Measurements from ENCODE around the gene KIRREL1.

The KIRREL1 gene

DNA sequence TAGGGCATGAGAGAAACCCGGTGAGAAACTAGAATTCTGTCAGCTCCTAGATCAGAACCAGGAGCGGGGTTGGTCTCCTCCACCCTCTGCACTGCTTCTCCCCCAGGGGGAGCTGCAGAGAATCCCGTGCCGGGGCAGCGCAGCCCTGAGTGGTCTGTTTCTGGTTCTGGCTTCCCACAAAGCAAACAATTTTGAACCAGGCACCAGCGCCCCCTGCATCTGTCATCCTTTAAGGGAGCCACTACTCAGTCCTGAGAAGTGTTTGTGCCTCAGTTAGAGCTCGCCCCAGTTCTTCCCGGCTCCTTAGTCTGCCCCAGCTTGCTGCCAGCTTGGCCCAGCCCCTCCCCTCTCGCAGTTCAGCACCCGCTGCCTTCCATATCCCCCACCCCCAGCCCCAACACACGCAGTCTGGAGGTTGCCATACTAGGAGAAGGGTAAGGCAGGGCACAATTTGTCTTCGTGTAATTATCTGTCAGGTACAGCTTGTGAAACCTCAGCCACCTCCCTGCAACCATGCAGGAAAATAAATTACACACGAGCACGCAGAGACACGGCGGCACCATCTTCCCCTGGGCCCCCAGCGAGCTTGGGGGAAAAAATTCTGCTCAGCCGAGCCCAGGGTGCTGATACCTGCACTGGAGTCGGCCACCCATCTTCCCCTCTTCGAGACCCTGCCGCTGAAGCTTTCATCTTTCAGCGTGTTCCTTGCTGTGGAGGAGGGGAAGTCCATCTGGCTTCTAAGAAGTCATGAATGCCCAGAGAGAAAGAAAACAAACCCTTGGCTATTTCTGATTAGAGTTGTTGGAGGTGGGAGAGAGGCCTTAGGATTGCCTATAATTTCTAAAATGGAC lies 124.6 kb downstream of the KIRREL1 start:
- Histone ChIP-seq H3K4me3 (ENCODE audit: low read depth in 1 of 2, low read length in 2 of 2) (no peak overlapping the region), H3K4me2 (ENCODE audit: insufficient read depth, low read length) (no peak overlapping the region), H3K27me3 (ENCODE audit: insufficient read depth, low read length, poor library complexity) (peaks cover 13% of the 10 kb centered on the region), H3K4me1 (ENCODE audit: insufficient read depth, low read length) (peaks cover 11% of the 10 kb centered on the region), H3K9ac (ENCODE audit: low read depth, low read length) (no peak overlapping the region), H2AFZ (ENCODE audit: low read depth, low read length) (no peak overlapping the region), H3K36me3 (ENCODE audit: insufficient read depth, low read length) (no peaks in the 10 kb centered on the region), H3K9me3 (ENCODE audit: insufficient read depth, low read length, severe bottlenecking) (no peaks in the 10 kb centered on the region), H3K27ac (ENCODE audit: low read length) (no peak overlapping the region), H3K79me2 (ENCODE audit: insufficient read depth, low read length) (no peaks in the 10 kb centered on the region), H4K20me1 (ENCODE audit: insufficient read depth, low read length) (no peaks in the 10 kb centered on the region)
- ATAC-seq (ENCODE audit: insufficient read depth, low read depth) (peak; percentile 52; the same call in 2 of the 3 replicates), DNase-seq (peak; percentile 58)
- no peak for TF ChIP-seq EZH2 (IDR thresholded peaks at IDR 0.05; ENCODE audit: borderline replicate concordance, low read depth, low read length, severe bottlenecking)
- TF ChIP-seq, protein P1, sequence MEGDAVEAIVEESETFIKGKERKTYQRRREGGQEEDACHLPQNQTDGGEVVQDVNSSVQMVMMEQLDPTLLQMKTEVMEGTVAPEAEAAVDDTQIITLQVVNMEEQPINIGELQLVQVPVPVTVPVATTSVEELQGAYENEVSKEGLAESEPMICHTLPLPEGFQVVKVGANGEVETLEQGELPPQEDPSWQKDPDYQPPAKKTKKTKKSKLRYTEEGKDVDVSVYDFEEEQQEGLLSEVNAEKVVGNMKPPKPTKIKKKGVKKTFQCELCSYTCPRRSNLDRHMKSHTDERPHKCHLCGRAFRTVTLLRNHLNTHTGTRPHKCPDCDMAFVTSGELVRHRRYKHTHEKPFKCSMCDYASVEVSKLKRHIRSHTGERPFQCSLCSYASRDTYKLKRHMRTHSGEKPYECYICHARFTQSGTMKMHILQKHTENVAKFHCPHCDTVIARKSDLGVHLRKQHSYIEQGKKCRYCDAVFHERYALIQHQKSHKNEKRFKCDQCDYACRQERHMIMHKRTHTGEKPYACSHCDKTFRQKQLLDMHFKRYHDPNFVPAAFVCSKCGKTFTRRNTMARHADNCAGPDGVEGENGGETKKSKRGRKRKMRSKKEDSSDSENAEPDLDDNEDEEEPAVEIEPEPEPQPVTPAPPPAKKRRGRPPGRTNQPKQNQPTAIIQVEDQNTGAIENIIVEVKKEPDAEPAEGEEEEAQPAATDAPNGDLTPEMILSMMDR (IDR thresholded peaks at IDR 0.05; ENCODE audit: borderline replicate concordance, extremely low read depth, low read length, poor library complexity, severe bottlenecking) = peak; percentile 60

DNA sequence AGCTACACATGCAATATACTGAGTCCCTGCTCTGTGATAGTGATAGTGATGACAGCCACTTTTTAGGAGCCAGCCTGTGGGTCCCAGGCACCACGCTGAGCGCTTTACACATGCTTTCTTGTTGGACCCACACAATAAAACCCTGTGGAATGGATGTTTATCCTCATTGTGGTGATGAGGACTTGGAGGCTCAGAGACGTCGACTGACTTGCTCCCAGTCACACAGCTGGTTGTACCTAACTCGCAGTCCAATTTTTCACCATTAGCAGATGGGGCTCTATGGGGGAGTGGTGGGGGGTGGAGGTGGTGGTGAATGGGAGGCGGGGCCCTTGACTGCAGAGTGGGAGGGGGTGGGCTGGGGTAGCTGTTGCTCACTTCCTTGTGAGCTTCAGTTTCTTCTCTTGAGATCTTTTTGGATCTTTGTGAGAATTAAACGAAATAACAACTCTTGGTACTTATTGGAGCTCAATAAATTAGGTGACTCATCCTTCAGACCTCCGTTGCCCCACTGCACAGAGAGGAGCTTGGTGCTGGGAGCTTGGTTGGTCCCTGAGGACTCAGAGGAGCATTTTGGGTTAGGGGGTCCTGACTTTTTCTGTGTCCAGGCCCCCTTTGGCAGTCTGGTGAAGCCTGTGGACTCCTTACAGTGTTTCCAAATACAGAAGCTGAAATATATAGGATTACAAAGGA lies 125.4 kb downstream of the KIRREL1 start:
- Histone ChIP-seq H3K9me3 (ENCODE audit: insufficient read depth, low read length, severe bottlenecking) (no peaks in the 10 kb centered on the region), H3K9ac (ENCODE audit: low read depth, low read length) (no peak overlapping the region), H3K4me2 (ENCODE audit: insufficient read depth, low read length) (no peak overlapping the region), H3K4me3 (ENCODE audit: low read depth in 1 of 2, low read length in 2 of 2) (no peak overlapping the region), H3K4me1 (ENCODE audit: insufficient read depth, low read length) (peaks cover 4% of the 10 kb centered on the region), H3K79me2 (ENCODE audit: insufficient read depth, low read length) (no peaks in the 10 kb centered on the region), H2AFZ (ENCODE audit: low read depth, low read length) (no peak overlapping the region), H4K20me1 (ENCODE audit: insufficient read depth, low read length) (no peaks in the 10 kb centered on the region), H3K36me3 (ENCODE audit: insufficient read depth, low read length) (no peaks in the 10 kb centered on the region), H3K27ac (ENCODE audit: low read length) (no peak overlapping the region), H3K27me3 (ENCODE audit: insufficient read depth, low read length, poor library complexity) (peaks cover 10% of the 10 kb centered on the region)
- DNase-seq (no peak), ATAC-seq (ENCODE audit: insufficient read depth, low read depth) (no peak)
- TF ChIP-seq, protein P1 (IDR thresholded peaks at IDR 0.05; ENCODE audit: borderline replicate concordance, extremely low read depth, low read length, poor library complexity, severe bottlenecking) = no peak
- TF ChIP-seq EZH2 (IDR thresholded peaks at IDR 0.05; ENCODE audit: borderline replicate concordance, low read depth, low read length, severe bottlenecking) = no peak

DNA sequence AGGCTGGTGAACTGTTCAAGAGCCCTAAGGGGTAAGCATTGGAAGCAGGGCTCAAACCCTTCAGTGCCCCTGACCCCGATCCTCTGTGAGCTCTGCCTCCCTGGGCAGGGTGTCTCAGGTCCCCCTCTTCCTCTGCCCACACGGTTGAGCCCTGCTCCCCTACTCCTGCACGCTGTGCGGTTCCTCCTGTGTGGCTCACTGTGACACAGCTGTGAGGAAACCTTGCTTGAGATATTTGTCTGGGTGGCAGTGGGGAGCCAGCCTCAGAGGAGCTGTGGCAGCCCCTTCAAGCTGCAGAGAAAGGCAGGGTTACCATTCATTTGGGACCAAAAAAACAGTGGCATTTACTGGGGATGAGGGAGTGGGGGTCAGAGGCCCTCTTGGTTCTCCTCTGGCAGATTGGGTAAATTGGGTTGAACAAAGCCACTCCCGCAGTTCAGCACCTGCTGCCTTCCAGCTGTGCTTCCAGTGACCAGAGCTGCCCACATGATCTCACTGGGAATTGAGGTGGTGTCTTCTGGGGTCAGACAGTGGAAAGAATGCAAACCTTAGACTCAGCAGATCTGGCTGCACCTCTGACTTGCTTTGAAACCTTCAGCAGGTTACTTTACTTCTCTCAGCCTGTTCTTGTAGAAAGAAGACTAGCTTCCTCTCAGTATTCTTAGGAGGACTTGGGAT lies 126.7 kb downstream of the KIRREL1 start:
- DNase-seq (no peak), ATAC-seq (ENCODE audit: insufficient read depth, low read depth) (no peak)
- no peaks in the 10 kb centered on the region for H4K20me1 ChIP-seq (ENCODE audit: insufficient read depth, low read length)
- no peaks in the 10 kb centered on the region for H3K79me2 ChIP-seq (ENCODE audit: insufficient read depth, low read length)
- H3K36me3 ChIP-seq (ENCODE audit: insufficient read depth, low read length) = no peaks in the 10 kb centered on the region
- H3K27ac ChIP-seq (ENCODE audit: low read length) = no peak overlapping the region
- H3K4me1 ChIP-seq (ENCODE audit: insufficient read depth, low read length) = no peaks in the 10 kb centered on the region
- no peak for TF ChIP-seq EZH2 (IDR thresholded peaks at IDR 0.05; ENCODE audit: borderline replicate concordance, low read depth, low read length, severe bottlenecking)
- TF ChIP-seq, protein P1 (IDR thresholded peaks at IDR 0.05; ENCODE audit: borderline replicate concordance, extremely low read depth, low read length, poor library complexity, severe bottlenecking) = no peak
- H3K9me3 ChIP-seq (ENCODE audit: insufficient read depth, low read length, severe bottlenecking) = no peaks in the 10 kb centered on the region
- no peak overlapping the region for H3K9ac ChIP-seq (ENCODE audit: low read depth, low read length)
- H3K27me3 ChIP-seq (ENCODE audit: insufficient read depth, low read length, poor library complexity) = peaks cover 6% of the 10 kb centered on the region
- no peak overlapping the region for H3K4me2 ChIP-seq (ENCODE audit: insufficient read depth, low read length)
- no peak overlapping the region for H3K4me3 ChIP-seq (ENCODE audit: low read depth in 1 of 2, low read length in 2 of 2)
- H2AFZ ChIP-seq (ENCODE audit: low read depth, low read length) = no peak overlapping the region
